GM19438 (cell line): Measurements from ENCODE around the gene MS4A3.
A peak's percentile ranks its signal among the peaks of the same experiment; 100 is the strongest.
"Not testable (repeated sequence)": the region's sequence is repeated elsewhere in the genome, so short reads cannot be mapped to it uniquely, and the experiment has no call there.

Source experiments
- ATAC-seq: cut with Tn5 transposase; IDR thresholded peaks from one replicate; pipeline ENCODE4 v1.9.1; 2021; ENCODE audit warnings: low read depth; ENCODE audit not compliant: unreplicated experiment

Gene MS4A3

GRCh38 chr11:60088364-60088763 lies 31.9 kb downstream of the MS4A3 start, which contains the start of gene MS4A2:
Gene MS4A2, plus strand, starts transcription at chr11:60088664. Its CDS starts 102 bp downstream, at chr11:60088766.
- ATAC-seq, result no peak

- no peak for ATAC-seq
Measured at GRCh38 chr11:60095477-60096120, 39.1 kb downstream of the MS4A3 start.

GRCh38 chr11:60097189-60097588 lies 40.7 kb downstream of the MS4A3 start:
- no peak for ATAC-seq

- peak; percentile 92 for ATAC-seq
Measured at GRCh38 chr11:60098508-60098907, 42.0 kb downstream of the MS4A3 start.

GRCh38 chr11:60100516-60100915 lies 44.1 kb downstream of the MS4A3 start:
- no peak for ATAC-seq

GRCh38 chr11:60101368-60101767 lies 44.9 kb downstream of the MS4A3 start:
- ATAC-seq, result not testable (repeated sequence)

GRCh38 chr11:60104471-60105115 lies 48.1 kb downstream of the MS4A3 start:
- ATAC-seq, result not testable (repeated sequence)

- not testable (repeated sequence) for ATAC-seq
Measured at GRCh38 chr11:60108631-60109030, 52.2 kb downstream of the MS4A3 start.

GRCh38 chr11:60111793-60112192 lies 55.3 kb downstream of the MS4A3 start:
- ATAC-seq, result no peak

GRCh38 chr11:60116996-60117790 lies 60.7 kb downstream of the MS4A3 start:
- ATAC-seq, result no peak

GRCh38 chr11:60118338-60118737 lies 61.9 kb downstream of the MS4A3 start:
- no peak for ATAC-seq

GRCh38 chr11:60119710-60120109 lies 63.2 kb downstream of the MS4A3 start:
- no peak for ATAC-seq
